Osteoblast (primary cell): ENCODE measurements around the gene EIF2B2. TPM values are rescaled to one million over a fixed set of nuclear protein-coding genes. Genes with fewer than 3 reads are reported as not detected.

Experiments used
- DNase-seq: peaks from one replicate; pipeline ENCODE4 v3.0.0; 2011; ENCODE audit warnings: low spot score, mixed read lengths; ENCODE audit not compliant: insufficient read length; ENCODE audit errors: missing footprints
- H2AFZ ChIP-seq: 2 replicates; pipeline ENCODE4 v1.6.0; 2011; ENCODE audit warnings: mild to moderate bottlenecking, low read length
- H3K27ac ChIP-seq: 2 replicates; pipeline ENCODE4 v1.5.1; 2011; ENCODE audit warnings: mild to moderate bottlenecking, low read depth, low read length, moderate library complexity
- H3K27me3 ChIP-seq: 2 replicates; pipeline ENCODE4 v1.6.0; 2012; ENCODE audit warnings: mild to moderate bottlenecking, control low read depth, inconsistent platforms, low read length, moderate library complexity; ENCODE audit not compliant: insufficient read depth
- H3K36me3 ChIP-seq: 2 replicates; pipeline ENCODE4 v1.5.1; 2011; ENCODE audit warnings: mild to moderate bottlenecking, low read length, control low read depth, moderate library complexity; ENCODE audit not compliant: insufficient read depth
- H3K4me1 ChIP-seq: 2 replicates; pipeline ENCODE4 v1.5.1; 2011; ENCODE audit warnings: mild to moderate bottlenecking, low read length, control low read depth, moderate library complexity; ENCODE audit not compliant: insufficient read depth
- H3K4me2 ChIP-seq: 2 replicates; pipeline ENCODE4 v1.6.0; 2011; ENCODE audit warnings: mild to moderate bottlenecking, low read length; ENCODE audit not compliant: insufficient read depth
- H3K4me3 ChIP-seq: fragments of 200-600 bp; sonication (generic); 3 replicates; pipeline ENCODE4 v1.5.1; 2012; ENCODE audit warnings: mild to moderate bottlenecking, low read length, inconsistent platforms; ENCODE audit not compliant: insufficient read depth
- H3K79me2 ChIP-seq: 2 replicates; pipeline ENCODE4 v1.6.0; 2012; ENCODE audit warnings: mild to moderate bottlenecking, low read length, control low read depth, inconsistent platforms; ENCODE audit not compliant: insufficient read depth
- H3K9me3 ChIP-seq: 2 replicates; pipeline ENCODE4 v1.5.1; 2011; ENCODE audit warnings: low read depth, low read length, control low read depth
- H4K20me1 ChIP-seq: 2 replicates; pipeline ENCODE4 v1.6.0; 2012; ENCODE audit warnings: mild to moderate bottlenecking, low read length, control low read depth; ENCODE audit not compliant: insufficient read depth
- CTCF ChIP-seq: IDR thresholded peaks from 2 replicates; pipeline ENCODE4 v1.5.1; 2011; ENCODE audit warnings: mild to moderate bottlenecking, low read depth, low read length, moderate library complexity; ENCODE audit errors: extremely low read depth
- total RNA-seq: library from RNA; depleted of rRNA; stranded (reverse); fragments of >200 nt; gene quantifications from 2 replicates; pipeline ENCODE4 v1.2.3, GENCODE V29; 2012

The EIF2B2 gene
- total RNA-seq, 1 donor: 39.4 TPM

GRCh38 chr14:74975059-74975810, 27.5 kb upstream of the EIF2B2 start:
- Histone ChIP-seq H3K4me1 (peaks cover 18% of the 10 kb centered on the region), H3K79me2 (no peaks in the 10 kb centered on the region), H3K4me2 (no peak overlapping the region), H3K27me3 (no peaks in the 10 kb centered on the region), H2AFZ (no peak overlapping the region), H3K9me3 (no peaks in the 10 kb centered on the region), H4K20me1 (no peaks in the 10 kb centered on the region), H3K27ac (no peak overlapping the region), H3K4me3 (no peak overlapping the region), H3K36me3 (no peaks in the 10 kb centered on the region)
- DNase-seq: no peak
- TF ChIP-seq CTCF: no peak

- H3K4me2 ChIP-seq: no peak overlapping the region
- H3K27me3 ChIP-seq: no peaks in the 10 kb centered on the region
- H3K9me3 ChIP-seq: no peaks in the 10 kb centered on the region
- H4K20me1 ChIP-seq: no peaks in the 10 kb centered on the region
- no peak for TF ChIP-seq CTCF
- H3K27ac ChIP-seq: no peak overlapping the region
- no peak for DNase-seq
- no peak overlapping the region for H2AFZ ChIP-seq
- no peaks in the 10 kb centered on the region for H3K79me2 ChIP-seq
- H3K4me1 ChIP-seq: peaks cover 30% of the 10 kb centered on the region
- no peak overlapping the region for H3K4me3 ChIP-seq
- no peaks in the 10 kb centered on the region for H3K36me3 ChIP-seq
Measured at GRCh38 chr14:74976264-74977113, 26.2 kb upstream of the EIF2B2 start.

GRCh38 chr14:74977164-74977900, 25.4 kb upstream of the EIF2B2 start:
- Histone ChIP-seq H3K27ac (no peak overlapping the region), H3K79me2 (no peaks in the 10 kb centered on the region), H2AFZ (no peak overlapping the region), H3K27me3 (no peaks in the 10 kb centered on the region), H3K4me3 (no peak overlapping the region), H4K20me1 (no peaks in the 10 kb centered on the region), H3K4me2 (no peak overlapping the region), H3K36me3 (no peaks in the 10 kb centered on the region), H3K4me1 (peaks cover 38% of the 10 kb centered on the region), H3K9me3 (no peaks in the 10 kb centered on the region)
- no peak for DNase-seq
- no peak for TF ChIP-seq CTCF
